GM21576 (cell line): ENCODE measurements around the gene EOGT.
A peak's percentile ranks its signal among the peaks of the same experiment; 100 is the strongest.

Experiments used
- ATAC-seq: cut with Tn5 transposase; IDR thresholded peaks from one replicate; pipeline ENCODE4 v1.9.1; 2021; ENCODE audit warnings: mild to moderate bottlenecking, moderate library complexity; ENCODE audit not compliant: unreplicated experiment

The EOGT gene

DNA sequence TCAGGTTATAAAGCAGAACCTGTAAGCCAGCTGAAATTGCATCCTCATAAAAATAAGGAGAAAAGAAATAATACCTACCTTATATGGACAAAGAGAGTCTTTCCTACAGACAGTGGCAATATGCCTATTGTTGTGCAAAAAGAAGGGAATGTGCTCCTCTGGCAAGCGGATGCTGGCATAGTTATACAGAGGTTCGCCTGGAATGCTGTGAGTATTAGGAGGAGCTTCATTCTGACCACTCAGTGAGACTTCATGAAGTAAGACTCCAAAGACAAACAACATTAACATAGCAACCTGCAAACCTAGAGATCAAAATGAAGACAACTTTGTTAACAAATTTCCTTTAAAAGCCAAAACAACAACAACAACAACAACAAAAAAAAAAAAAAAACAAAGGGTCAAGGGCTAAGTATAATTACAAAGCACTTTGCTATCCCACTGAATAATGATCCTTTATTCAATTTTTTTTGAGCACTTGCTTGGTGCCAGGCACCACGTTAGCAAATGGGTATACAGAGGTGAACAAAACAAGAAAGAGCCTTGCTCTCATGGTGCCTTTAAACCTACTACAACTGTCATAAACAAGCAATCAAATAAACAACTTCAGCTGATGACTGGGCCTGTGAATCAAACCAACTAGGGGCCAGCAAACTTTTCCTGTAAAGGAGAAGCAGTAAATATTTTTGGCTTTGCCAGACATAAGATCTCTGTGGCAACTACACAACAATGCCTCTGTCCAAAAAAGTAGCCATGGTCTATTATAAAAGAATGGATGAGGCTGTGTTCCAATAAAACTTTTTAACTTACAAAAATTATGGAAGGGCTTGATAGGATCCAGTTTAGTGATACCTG, 3.7 kb downstream of the EOGT start:
- ATAC-seq, result no peak

DNA sequence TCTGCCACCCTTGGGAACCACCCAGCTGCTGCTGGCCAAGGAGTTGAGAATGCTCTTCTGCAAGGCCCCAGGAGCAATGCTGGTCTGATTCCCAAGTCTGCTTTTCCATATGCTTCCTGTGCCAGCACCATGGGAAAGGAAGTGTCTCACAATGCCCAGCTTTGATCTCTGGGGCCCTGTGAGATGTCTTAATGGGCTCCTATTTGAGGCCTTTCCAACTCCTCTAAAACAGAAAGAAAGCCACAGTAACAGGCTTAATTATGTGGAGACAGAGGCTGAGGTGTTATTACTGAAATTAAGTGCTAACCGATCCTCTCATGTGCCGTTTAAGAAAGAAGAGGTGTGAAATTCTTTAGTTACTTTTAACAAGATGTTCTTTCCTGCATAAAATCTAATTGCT, 4.5 kb downstream of the EOGT start:
- no peak for ATAC-seq

DNA sequence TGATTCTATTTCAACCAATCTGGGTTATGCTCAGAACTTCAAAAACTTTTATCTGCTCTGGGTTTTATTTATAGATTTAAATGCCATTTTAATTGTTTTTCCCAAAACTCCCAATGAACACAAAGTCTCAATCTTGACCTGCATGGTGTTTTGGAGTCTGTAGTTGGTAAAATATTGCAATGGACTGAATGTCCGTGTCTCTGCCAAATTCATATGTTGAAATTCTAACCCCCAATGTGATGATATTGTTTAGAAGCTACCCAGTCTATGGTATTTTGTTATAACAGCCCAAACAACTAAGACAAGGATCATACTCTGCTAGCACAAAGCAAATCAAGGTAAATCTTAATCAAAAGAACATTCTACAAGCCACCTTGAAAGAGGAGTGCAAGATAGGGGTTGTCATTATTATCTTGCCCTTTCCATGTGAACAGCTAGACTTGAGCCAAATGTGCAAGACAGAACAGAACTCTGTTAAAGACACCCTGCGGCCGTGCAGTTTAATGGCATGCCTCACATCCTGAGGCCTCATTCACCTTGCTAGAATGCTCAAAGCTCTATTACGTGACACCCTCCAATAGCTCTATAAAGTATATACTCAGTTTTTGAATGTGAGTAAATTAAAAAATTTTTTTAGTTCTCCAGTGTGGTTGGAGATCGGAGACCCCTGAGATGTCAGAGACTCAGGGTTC, 7.5 kb downstream of the EOGT start:
- ATAC-seq, result no peak

DNA sequence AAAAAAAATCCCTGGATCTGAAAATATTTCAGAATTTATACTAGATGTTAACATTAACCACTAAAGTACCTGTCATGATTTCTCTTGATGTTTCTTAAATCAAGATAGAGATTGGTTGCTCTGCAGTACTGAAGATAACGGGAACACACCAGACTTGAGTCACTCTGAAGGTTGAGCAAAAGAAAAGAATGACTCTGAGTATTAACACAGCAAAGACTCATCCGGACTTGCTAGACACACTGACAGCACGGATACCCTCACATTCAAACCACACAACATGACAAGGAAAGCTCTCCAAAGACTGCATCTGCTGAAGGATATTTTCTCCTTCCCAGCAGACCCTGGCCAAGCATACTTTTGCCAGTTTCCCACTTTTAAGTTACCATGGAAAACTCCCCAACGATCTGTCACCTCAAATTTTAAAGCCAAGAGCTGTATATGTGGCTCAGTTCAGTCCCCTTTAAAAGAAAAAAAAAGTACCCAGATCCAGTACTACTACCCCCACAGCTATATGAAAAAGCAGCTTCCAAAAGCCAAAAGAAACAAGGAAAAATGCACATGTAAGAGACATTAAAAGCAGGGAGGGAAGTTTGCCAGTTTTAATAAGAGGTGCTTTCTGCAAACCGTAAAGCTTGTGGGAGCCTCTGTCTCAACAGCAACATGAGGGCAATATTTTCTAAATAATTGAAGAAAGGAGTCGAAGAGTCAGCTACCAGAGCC, 8.3 kb downstream of the EOGT start:
- no peak for ATAC-seq

DNA sequence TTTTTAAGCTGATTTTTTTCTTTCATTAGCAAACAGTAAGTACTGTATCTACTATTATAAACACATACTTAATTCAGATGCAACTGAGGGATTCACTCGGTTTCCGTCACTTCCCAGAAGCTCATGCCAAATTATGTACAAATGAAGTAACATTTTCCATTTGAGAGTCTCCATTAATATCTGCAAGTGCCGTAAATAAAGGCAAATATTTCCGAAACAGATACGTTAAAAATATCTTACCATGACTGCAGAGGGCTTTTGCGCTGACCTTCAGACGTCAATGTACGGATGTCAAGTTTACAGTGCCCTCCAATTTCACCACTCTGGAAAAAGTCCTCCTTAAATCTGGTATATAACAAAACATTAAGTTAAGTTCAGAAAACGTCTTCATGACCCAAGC, 9.3 kb downstream of the EOGT start:
- no peak for ATAC-seq

GRCh38 chr3:68999605-69000004, 13.9 kb downstream of the EOGT start:
- ATAC-seq, result no peak

- no peak for ATAC-seq
Measured at GRCh38 chr3:68999158-68999557, 14.3 kb downstream of the EOGT start.

GRCh38 chr3:68997887-68998286, 15.6 kb downstream of the EOGT start:
- no peak for ATAC-seq

DNA sequence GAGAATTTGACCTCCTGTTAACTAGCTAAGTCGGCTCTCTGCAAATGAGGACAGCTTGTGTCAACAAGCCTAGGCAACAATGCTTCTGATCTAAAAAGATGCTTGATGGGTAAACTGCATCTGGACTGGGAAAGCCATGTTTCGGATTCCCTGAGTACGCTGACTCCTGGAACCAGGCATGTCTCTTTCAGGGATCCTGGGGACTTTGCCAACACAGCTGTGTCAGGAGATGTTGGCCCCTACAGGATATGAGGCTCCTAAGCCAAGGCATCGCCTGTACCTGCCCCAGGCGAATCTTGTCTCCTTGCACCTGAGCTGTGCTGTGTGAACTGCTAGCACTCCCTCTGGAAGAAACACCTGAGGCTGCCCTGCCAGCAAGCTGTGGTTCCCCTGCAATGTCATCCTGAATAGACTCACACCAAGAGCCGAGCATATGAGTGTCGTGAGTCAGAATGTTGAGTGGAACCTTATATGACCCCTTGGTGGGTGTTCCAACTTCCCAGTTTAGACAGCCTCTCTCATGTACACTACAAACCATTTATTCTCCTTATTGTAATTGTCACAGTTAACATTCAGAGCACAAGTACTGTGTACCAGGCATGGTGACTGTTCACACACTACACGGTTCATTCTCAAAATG, 17.0 kb downstream of the EOGT start:
- ATAC-seq, result no peak

DNA sequence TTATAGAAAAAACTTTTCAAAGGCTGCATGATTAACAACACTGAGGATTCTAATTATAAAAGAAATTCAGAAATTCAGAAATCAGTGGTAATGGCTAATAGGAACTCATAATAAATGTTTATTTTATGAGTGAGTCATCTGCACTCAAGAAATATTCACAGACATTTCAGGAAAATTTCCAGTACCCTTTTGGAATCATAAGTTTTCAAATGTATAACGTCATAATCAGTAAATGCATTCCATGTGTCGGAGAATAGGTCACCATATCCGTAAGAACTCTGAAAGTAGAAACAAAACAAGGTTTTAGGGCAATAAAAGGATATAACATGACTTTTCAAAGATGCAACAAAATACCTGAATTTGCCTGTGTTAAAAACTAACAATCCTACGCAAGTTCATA, 24.7 kb downstream of the EOGT start:
- no peak for ATAC-seq

- ATAC-seq, result no peak
Measured at GRCh38 chr3:68987322-68987721, 26.2 kb downstream of the EOGT start.

DNA sequence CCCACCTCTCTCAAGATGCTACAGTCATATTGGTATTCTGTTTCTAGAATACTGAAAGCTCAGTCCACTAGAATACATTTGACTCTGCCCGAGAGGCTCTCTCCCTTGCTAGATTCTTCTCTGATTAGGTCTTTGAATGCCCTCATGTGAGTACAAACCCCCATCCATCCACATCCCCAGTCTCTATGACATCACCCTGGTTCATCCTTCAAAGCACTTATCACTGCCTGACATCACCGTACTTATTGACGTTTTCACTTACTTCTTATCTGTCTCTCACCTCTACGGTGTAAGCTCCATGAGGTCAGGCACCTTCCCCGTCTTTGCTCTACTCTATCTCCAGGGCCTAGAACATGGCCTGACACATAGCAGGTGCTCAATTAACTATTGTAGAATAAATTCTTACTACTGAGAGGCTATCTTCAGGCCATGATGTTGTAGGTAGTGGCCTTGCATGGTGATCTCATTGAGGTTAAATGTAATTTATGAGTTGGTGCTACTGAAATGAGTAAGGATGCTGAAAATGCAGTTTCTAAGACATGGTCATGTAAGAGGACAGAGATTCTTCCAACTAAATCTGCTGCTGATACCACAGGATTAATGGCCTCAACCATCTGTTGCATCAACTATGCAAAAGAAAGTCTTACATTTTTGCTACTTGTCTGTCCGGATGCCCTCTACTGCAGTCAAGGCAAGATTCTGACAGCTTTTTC, 26.8 kb downstream of the EOGT start:
- ATAC-seq, result no peak

GRCh38 chr3:68985146-68985790, 28.2 kb downstream of the EOGT start:
- no peak for ATAC-seq

- ATAC-seq, result no peak
Measured at GRCh38 chr3:68984011-68984530, 29.4 kb downstream of the EOGT start.

- ATAC-seq, result no peak
Measured at GRCh38 chr3:68977486-68978167, 35.9 kb downstream of the EOGT start.

DNA sequence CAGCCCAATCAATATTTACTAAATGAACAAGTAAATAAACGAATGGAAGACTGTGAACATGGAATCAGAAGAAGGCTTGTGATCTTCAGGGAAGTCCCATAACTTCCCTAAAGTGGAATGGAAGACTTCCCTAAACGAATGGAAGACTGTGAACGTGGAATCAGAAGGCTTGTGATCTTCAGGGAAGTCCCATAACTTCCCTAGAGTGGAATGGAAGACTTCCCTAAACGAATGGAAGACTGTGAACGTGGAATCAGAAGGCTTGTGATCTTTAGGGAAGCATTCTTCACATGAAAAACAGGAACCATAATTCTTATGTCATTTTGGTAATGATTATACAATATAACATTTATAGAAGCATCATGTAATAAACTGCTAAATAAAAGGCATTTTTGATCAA, 38.8 kb downstream of the EOGT start:
- ATAC-seq, result no peak

DNA sequence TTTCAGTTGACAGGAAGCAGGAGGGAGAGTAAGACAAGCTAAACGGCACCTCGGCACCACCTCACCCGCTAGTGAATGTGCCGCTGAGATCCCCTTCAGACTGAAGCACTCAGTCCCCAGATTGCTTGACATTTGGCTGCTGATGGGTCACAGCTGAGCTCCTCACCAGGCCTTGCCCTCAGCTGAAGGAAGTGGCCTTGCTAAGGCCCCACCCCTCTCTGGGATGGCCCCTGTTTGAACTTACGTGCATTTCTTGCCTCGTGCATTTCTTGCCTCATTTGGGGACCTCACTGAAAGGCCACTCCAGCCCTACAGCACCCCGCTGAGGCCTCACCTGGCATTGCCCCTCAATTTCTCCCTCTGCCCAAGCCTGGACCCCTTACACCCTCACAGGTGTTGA, 39.8 kb downstream of the EOGT start:
- no peak for ATAC-seq

DNA sequence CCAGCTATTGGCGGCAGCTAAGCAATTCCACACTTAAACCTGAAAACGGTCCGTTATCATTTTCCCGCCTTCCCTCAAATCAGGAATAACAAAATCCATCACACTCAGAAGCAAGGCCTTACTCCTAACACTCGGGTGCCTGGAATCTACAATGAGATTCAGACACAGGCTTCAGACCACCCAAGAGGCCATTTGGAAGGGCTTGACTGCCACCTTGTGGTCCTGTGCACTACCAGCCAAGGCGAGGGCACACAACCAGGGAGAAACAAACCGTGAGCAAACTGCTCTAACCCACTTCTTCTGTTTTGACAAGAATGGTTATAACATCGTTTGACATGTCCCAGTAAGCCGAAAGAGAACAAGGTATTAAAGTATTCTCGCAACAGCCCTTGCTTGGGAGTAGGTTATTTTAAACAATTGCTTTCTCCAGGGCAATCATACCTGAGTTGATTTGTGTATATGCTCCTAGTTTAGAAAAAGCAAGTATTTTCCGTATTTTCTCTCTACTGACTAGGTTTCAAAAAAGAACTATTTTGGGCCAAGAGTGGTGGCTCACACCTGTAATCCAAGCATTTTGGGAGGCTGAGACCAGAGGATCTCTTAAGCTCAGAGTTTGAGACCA, 41.0 kb downstream of the EOGT start:
- peak; percentile 70 for ATAC-seq

DNA sequence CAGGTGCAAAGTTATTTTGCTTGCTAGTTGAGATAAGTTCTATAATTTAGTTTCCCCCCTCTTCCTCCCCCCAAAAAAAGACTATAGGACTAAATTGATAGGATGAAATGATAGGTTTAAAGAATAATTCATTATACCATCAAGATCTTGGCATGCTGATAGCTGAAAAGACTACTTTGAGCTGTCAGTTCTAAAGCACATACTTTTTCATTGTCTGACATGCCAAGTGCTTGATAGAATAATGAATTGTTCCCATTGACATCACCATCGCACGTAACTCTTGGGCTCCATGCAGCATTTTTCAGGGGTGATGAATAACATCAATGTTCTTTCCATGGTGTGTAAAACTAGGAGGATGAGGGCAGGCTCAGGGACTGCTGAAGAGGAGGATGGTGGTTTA, 48.8 kb downstream of the EOGT start:
- ATAC-seq, result no peak
